GM12878 (cell line): Measurements from ENCODE around the gene SIN3B.

Experiments used
- CTCF ChIP-seq, 3 experiments: IDR thresholded peaks in 2 of 3; conservative IDR thresholded peaks in 1 of 3; 2 replicates each; pipeline ENCODE4 v1.5.1; 2011; ENCODE audit warnings: low read depth in 3 of 3, low read length in 3 of 3, mild to moderate bottlenecking in 3 of 3, control low read depth in 2 of 3, moderate library complexity in 2 of 3, inconsistent platforms in 1 of 3, mixed read lengths in 1 of 3; ENCODE audit not compliant: control insufficient read depth in 2 of 3, insufficient read depth in 1 of 3; ENCODE audit errors: extremely low read depth in 1 of 3
- POLR2A ChIP-seq: IDR thresholded peaks from 2 replicates; pipeline ENCODE4 v1.6.1; 2011; ENCODE audit warnings: low read depth, mild to moderate bottlenecking, low read length
- SUZ12 ChIP-seq: fragments of 200-600 bp; sonication (generic); IDR thresholded peaks from one replicate; pipeline ENCODE4 v1.6.1; 2018; ENCODE audit warnings: antibody characterized with exemption, mild to moderate bottlenecking; ENCODE audit not compliant: unreplicated experiment

GRCh38 chr19:16791942-16792341, 37.3 kb upstream of the SIN3B start:
- no peak for TF ChIP-seq POLR2A
- TF ChIP-seq CTCF (IDR thresholded peaks at IDR 0.05 in 2 of 3, conservative IDR thresholded peaks at IDR 0.05 in 1 of 3; ENCODE audit: control insufficient read depth in 2 of 3, extremely low read depth in 1 of 3, insufficient read depth in 1 of 3, low read depth in 3 of 3, low read length in 3 of 3) = no peak
- no peak for TF ChIP-seq SUZ12
